Measurements from ENCODE around the gene BAZ1B.

GRCh38 chr7:73452999-73453635, 69.0 kb downstream of the BAZ1B start:
- TF ChIP-seq CTCF (IDR thresholded peaks at IDR 0.05) (no peak), POLR2A (IDR thresholded peaks at IDR 0.05) (no peak)

Data from adrenal gland (tissue), 5 donors.